Brain pericyte (primary cell): Measurements from ENCODE around the gene TBL1X.
"Not testable (repeated sequence)": the region's sequence is repeated elsewhere in the genome, so short reads cannot be mapped to it uniquely, and the experiment has no call there.

Experiments
- DNase-seq: peaks from one replicate; pipeline ENCODE4 v3.0.0-alpha.2; 2012; ENCODE audit warnings: low read depth, low spot score

TBL1X gene

DNA sequence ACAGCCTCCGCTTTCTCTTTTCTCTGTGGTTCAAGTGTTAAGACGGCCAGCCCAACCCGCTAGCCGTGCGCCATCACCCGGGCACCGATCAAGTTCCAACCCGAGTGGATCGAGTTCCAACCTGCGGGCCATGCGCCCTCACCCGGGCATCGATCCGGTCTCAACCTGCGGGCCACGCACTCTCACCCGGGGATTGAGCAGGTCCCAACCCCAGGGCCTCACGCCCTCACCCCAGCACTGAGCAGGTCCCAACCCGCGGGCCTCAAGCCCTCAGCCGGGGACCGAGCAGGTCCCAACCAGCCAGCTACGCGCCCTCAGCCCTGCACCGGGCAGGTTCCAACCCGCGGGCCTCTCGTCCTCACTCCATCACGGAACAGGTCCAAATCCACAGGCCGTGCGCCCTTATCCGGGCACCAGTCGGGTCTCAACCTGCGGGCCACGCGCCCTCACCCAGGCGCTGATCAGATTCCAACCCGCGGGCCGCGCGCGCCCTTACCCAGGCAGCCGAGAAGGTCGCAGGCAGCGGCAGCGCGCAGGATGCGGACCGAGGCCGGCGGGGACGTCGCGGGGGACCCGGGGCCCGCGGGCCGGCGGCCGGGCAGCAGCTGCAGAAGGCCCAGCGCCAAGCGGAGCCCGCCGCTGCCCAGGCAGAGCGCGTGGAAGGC is 300.3 kb downstream of the TBL1X start:
- no peak for DNase-seq

DNA sequence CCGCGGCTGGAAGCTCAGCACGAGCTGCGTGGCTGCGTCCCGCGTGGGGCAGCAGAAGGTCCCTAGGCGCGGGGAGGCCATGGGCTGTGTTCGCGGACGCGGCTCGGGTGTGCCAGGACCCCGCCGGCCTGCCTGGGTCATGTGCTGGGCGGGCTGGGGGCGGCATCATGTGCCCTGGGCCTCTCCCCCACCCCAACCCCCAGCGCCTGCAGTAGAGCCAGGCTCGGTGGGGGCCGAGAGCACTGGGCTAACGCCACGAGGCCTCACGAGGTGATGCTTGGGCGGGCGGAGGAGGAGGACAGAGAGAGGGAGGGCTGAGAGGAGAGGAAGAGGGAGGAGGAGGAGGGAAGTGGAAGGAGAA is 300.9 kb downstream of the TBL1X start, which contains the start of gene GPR143:
GPR143 (minus strand) TSS at position 111 of the 361 bp plus-strand sequence; CDS start at position 81, 30 bp downstream.
- no peak for DNase-seq

DNA sequence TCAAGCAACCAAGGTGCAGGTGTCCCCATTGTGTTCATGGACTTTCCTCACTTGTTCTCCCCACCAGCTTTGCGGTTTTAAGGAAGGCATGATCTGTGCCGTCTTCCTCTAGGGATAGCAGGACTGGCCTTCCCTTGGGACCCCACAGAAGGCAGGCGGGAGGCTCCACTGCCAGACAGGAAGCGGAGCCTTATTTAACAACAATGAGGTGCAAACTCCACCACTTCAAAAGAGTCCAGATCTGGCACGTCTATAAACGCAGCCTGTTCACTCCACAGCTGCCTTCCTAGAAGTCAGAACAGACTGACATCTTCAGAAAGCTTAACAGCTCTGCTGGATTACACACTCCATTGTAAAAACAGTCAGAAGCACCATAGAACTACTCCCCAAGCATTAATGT is 302.5 kb downstream of the TBL1X start:
- DNase-seq: no peak

DNA sequence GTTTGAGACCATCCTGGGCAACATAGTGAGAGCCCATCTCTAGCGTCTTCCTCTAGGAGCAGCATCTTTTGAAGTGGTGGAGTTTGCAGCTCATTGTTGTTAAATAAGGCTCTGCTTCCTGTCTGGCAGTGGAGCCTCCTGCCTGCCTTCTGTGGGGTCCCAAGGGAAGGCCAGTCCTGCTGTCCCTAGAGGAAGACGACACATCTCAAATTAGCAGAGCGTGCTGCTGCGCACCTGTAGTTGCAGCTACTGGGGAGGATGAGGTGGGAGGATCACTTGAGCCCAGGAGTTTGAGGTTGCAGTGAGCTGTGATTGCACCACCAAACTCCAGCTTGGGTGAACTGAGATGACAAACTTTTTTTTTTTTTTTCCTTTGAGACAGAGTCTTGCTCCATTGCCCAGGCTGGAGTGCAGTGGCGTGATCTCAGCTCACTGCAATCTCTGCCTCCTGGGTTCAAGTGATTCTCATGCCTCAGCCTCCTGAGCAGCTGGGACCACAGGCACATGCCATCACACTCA is 303.5 kb downstream of the TBL1X start:
- DNase-seq: not testable (repeated sequence)

DNA sequence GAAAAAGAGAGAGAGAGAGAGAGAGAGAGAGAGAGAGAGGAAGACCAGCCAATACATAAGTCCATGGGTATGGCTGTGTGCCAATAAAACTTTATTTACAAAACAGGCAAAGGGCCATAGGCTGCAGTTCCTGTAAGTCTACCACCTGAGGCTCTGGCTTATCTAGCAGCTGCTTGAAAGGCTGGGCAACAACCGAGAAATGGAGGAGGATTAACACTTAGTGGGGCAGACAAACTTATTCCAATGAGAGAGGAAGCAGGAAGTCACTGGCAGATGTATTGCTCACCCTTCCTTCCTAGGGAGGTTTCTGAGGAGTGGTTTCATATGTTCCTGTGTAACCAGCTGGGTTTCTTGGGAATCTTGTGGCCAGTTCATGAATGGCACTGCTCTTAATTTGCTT is 305.5 kb downstream of the TBL1X start:
- DNase-seq: no peak

DNA sequence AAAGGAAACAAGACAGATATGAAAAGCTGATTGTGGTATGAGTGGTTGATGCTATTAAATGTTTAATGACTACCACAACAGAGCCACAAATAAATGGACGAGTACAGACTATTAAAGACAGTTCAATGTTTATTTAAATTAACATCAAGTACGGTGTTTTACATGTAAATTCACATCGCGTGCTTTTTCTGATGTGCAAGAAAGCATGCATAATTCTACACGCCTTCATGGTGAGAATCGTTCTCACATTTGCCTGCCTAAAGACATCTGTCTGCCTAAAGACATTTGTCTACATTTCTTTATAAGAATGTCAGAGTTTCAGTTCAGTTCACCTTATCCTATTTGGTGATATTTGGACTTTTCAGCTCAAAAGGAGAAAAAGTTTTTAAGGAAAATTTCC is 308.1 kb downstream of the TBL1X start:
- no peak for DNase-seq

DNA sequence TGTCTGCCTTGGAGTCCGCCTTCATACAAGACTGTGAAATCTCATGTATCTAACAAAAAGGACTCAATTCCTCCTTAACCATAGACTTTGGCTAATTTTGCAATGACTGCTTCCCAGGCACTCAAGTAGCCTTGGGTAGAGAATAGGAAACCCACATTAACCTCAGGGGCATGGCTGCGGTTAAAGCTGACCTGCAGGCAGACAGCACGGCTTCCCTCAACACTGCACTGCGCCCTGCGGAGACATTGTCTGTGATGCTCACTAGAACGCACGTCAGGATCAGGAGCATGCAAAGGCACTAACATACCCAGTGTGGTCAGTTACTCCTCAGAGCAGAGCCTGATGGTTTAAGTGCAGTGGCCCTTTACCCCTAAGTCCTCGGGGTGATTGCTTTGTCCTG is 311.1 kb downstream of the TBL1X start:
- DNase-seq: no peak

DNA sequence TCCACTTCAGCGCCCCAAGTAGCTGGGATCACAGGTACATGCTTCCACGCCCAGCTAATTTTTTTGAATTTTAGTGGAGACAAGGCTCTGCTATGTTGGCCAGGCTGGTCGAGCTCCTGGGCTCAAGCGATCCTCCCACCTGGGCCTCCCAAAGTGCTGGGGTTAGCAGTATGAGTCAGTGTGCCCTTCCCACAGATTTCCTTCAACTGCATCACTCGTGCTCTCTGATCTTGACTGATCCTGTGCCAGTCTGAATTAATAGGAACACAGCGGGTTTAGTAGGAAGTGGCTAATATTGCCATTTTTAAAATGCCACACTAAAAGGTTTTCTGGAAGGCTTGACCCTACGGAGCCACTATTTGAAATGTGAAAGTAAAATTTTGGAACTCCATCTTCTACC is 317.1 kb downstream of the TBL1X start:
- DNase-seq: no peak

DNA sequence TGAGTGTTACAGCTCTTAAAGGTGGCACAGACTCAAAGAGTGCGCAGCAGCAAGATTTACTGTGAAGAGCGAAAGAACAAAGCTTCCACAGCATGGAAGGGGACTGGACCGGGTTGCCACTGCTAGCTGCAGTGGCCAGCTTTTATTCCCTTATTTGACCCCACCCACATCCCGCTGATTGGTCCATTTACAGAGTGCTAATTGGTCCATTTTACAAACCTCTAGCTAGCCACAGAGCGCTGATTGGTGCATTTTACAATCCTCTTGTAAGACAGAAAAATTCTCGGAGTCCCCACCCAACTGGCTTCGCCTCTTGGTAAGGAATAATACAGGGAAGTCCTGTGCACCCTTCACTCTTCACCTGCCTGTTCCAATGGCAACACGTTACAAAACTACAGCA is 319.5 kb downstream of the TBL1X start:
- DNase-seq: no peak

DNA sequence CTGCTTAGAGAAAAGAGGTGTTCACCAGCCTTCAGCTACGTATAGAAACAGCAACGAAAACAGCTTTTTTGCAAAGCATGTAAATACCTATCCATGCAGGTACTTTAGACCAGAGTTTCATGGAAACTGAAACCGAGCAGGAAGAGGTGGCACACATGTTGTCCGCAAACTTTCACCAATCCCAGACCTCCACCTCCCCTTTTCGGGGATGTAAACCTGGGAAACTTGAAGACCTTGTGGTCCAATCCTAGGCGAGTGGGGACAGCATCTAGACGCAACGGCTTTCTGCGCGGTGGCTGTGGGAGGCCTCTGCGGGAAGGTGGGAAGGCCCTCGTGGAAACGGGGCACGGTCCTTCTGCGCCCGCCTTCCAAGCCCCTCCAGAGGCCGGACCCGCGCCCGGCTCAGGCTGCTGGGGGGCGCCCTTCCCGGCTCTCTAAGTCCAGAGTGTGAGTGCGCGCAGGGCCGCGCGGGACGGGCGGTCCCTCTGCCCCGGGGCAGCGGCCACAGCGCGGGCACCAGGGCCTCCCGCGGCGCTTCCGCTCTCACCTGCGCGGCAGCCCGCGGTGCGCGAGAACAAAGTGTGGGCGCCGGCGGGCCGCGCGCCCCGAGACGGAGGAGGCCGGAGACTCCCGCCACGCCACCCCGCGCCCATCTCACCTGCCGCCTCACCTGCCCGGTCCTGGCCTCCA is 320.5 kb downstream of the TBL1X start:
- DNase-seq: no peak

DNA sequence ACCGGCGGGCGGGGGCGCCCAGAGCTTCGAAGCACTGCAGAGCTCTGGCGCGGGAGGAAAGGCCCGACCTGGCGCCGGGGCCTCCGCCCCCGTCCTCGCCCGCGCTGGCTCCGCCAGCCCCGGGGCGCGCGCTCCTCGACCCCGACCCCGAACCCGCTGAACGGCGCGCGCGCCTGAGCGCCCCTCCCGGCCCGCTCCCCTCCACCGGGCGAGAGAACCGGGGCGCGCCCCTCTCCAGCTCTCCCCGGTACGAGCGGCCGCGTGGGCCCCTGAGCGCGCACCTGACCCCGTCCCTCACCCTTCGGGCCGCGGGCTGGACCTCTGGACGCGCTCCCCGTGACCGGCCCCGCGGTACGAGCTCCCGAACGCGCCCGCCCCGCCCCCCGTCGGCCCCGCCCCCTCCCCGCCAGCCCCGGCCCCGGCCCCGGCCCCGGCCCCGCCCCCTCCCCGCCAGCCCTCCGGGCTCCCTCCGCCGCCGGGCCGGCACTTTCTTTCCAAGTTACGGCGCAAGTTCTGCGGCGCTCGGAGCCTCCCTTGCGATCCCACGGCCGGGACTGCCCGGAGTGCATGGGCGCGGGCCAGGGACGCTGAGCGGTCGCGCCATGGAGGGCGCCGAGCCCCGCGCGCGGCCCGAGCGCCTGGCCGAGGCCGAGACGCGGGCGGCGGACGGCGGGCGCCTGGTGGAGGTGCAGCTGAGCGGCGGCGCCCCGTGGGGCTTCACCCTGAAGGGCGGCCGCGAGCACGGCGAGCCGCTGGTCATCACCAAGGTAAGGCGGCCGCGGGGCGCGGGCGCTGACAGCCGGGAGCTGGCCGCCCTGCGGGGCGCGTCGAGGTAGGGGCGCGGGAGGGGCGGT is 321.3 kb downstream of the TBL1X start, which contains the start of gene SHROOM2:
SHROOM2 (plus strand) TSS at position 486 of the 854 bp plus-strand sequence; CDS start at position 603, 117 bp downstream.
- DNase-seq: no peak

DNA sequence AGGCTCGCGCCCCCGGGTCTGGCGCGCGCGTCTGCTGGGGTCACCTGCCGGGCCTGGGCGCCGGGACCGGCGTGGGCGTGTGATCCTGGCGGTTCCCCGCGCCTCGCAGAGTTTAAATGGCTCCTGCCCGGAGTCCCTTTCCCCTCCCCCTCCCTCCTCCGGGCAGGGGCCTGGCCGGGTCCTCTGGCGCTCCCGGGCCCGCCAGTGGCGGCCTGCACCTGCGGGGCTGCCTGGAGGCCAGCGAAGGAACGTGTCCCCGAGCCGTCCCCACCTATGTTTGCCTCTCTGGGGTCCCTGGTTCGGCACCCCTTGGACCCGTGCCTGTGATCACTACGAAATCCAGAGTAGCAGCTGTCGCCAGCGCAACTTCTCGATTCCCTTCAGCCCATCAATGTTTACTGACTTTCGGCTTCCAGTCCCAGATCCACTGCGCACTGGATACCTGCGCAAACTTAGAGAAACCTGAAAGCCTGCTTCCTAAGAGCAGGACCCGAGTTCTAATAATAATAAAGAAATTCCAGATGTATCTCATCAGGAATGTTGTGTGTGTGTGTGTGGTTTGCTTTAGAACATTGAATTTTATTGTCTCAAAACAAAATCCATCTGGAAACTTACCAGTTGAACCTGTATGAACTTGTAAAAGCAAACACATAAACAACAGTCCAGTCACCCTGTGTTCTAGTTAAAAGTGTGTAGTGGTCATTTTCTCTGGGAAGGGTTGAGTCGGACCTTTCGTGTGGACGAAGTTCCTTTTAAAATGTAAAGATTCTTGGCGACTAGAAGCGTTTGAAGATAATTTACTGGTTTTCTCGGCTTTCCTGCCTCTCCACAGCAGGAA is 322.2 kb downstream of the TBL1X start:
- no peak for DNase-seq

DNA sequence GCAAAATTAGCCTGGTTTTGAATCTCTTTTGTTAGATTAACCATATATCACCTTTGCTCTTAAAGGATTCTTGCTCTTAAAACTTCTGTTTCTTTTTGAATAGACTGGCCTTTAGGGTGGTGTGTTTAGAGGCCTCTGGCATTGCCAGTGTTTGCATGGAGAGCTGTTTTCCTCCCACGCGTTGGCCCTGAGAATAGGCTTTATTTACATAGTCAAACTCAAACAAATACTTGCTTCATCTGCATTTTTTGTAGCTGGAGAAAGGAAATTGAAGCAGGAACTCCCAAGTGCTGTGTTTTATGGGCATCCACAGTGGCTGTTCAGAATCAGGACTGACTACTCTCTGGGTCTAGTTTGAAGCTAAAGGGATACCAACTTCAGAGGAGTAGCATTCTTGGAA is 324.1 kb downstream of the TBL1X start:
- no peak for DNase-seq

DNA sequence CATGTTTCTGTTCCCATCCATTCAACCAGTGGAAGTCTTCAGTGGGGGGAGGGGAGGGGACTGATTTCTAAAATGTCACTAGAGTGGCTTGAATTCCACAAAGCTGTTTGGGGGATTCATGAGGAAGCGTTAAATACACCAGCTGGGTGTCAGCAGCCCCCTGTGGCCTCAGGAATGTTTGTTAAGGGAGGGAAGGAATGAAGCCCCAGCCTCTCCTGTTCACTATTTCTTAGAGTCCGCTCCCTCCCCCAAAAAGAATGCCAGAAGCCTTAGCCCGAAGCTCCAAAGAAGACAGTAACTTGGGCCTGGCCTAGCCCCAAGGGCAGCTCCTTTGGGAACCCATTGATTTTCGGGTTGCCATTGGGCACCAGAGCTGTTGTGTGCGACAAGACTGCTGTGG is 324.7 kb downstream of the TBL1X start:
- DNase-seq: no peak
